SKM-1 (cell line): ENCODE data around the gene SMNDC1.
"Not testable (repeated sequence)": the region's sequence is repeated elsewhere in the genome, so short reads cannot be mapped to it uniquely, and the experiment has no call there.

Experiments used
- DNase-seq: peaks from one replicate; lab custom pipeline; 2025; ENCODE audit not compliant: unreplicated experiment; lab: John Stamatoyannopoulos, UW

Gene SMNDC1

GRCh38 chr10:110254467-110254866, 50.3 kb downstream of the SMNDC1 start:
- DNase-seq: no peak

DNA sequence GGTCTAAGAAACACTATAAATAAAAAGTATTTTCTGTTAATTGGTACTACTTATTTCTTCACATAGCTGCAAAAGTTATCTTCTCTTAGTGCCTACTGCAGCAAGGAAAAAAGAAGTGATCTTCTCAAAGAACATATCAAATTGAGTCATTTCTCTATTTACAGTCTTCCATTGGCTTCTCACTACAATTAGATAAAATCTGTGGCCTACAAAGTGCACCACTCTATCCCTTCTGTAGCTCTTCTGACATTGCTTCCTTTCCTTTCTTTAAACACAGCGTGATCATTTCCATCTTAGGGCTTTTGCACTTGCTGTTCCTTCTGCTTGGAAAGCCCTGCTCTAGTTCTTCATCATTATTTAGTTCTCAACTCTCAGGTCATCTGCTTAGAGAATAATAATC, 52.6 kb downstream of the SMNDC1 start:
- no peak for DNase-seq

DNA sequence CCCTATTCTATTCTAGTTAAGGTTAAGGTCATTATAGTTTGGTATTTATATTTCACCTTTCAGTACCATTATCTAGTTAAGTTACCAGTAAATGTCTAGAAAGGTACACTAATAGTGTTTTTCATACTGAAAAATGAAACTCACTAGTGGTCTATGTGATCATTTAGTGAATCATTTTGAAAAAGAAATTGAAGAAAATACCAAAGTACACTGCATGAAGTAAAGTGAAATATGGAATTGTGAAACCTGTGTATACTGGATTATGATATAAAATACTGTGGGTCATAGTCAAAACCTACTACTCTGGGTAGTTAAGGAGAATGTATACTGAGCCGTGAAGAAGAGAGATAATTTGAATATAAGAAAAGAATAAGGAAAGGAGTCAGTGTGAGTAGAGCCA, 53.3 kb downstream of the SMNDC1 start:
- DNase-seq: not testable (repeated sequence)

- not testable (repeated sequence) for DNase-seq
Observed at GRCh38 chr10:110249489-110249888, 55.2 kb downstream of the SMNDC1 start.

- DNase-seq: not testable (repeated sequence)
Observed at GRCh38 chr10:110247833-110248232, 56.9 kb downstream of the SMNDC1 start.

DNA sequence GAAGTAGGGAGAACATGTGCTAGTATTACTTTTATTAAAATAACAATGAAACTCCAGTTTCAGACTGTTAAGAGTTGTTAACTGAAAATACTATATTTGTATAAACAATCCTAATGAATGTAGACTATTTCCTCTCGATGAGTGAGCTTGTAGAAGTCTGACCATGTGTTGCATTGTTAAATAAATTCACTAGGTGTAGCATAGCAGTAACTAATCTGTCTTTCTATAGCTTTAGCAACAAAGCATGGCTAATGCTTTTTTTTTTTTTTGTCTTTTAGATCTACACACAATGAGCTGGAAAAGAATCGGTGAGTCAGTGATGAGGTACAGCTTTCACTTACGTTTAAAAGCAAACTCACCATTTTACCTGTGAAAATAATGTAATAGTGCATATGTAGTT, 60.2 kb downstream of the SMNDC1 start:
- DNase-seq: no peak

DNA sequence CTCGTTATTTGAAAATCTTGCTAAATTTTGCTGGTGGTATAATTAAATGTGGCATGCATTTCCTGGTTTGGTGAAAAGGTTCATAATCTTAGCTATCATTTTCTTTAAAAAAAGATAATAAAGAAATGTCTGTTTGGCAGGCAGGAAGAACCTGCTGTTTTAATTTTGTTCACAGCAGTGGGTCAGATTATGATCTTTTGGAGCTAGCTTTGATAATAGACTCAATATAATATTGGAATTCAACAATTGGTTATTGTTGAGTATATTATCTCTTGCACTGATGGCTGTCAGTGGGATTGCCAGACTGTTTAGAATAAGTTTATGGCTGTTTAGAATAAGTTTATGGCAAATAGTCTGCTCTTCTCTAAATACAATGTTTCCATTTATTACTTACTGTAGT, 62.2 kb downstream of the SMNDC1 start:
- no peak for DNase-seq

- no peak for DNase-seq
Observed at GRCh38 chr10:110241841-110242240, 62.9 kb downstream of the SMNDC1 start.

- no peak for DNase-seq
Observed at GRCh38 chr10:110241407-110241806, 63.3 kb downstream of the SMNDC1 start.
